ENCODE results near the gene LMO2.
"Not testable (repeated sequence)": the region's sequence is repeated elsewhere in the genome, so short reads cannot be mapped to it uniquely, and the experiment has no call there.

Gene LMO2

GRCh38 chr11:33861386-33861785 is 30.5 kb downstream of the LMO2 start:
- no peak for DNase-seq (ENCODE audit: low read depth)

- no peak for DNase-seq (ENCODE audit: low read depth)
Observed at GRCh38 chr11:33860926-33861325, 30.9 kb downstream of the LMO2 start.

GRCh38 chr11:33859306-33859705 is 32.6 kb downstream of the LMO2 start:
- DNase-seq (ENCODE audit: low read depth): no peak

- peak; percentile 25 for DNase-seq (ENCODE audit: low read depth)
Observed at GRCh38 chr11:33857933-33858371, 33.9 kb downstream of the LMO2 start.

GRCh38 chr11:33855500-33855899 is 36.4 kb downstream of the LMO2 start:
- no peak for DNase-seq (ENCODE audit: low read depth)

- no peak for DNase-seq (ENCODE audit: low read depth)
Observed at GRCh38 chr11:33848717-33849390, 43.0 kb downstream of the LMO2 start.

- DNase-seq (ENCODE audit: low read depth): no peak
Observed at GRCh38 chr11:33847251-33847650, 44.6 kb downstream of the LMO2 start.

GRCh38 chr11:33844236-33844635 is 47.6 kb downstream of the LMO2 start:
- DNase-seq (ENCODE audit: low read depth): no peak

GRCh38 chr11:33843018-33843417 is 48.9 kb downstream of the LMO2 start:
- DNase-seq (ENCODE audit: low read depth): no peak

GRCh38 chr11:33842236-33842915 is 49.5 kb downstream of the LMO2 start:
- no peak for DNase-seq (ENCODE audit: low read depth)

GRCh38 chr11:33838234-33838633 is 53.6 kb downstream of the LMO2 start:
- not testable (repeated sequence) for DNase-seq (ENCODE audit: low read depth)

GRCh38 chr11:33837334-33837733 is 54.5 kb downstream of the LMO2 start:
- not testable (repeated sequence) for DNase-seq (ENCODE audit: low read depth)

GRCh38 chr11:33835143-33835878 is 56.6 kb downstream of the LMO2 start:
- no peak for DNase-seq (ENCODE audit: low read depth)

- DNase-seq (ENCODE audit: low read depth): no peak
Observed at GRCh38 chr11:33832676-33833075, 59.2 kb downstream of the LMO2 start.

- no peak for DNase-seq (ENCODE audit: low read depth)
Observed at GRCh38 chr11:33830903-33831648, 60.8 kb downstream of the LMO2 start.

GRCh38 chr11:33829430-33830141 is 62.3 kb downstream of the LMO2 start:
- DNase-seq (ENCODE audit: low read depth): no peak

- DNase-seq (ENCODE audit: low read depth): no peak
Observed at GRCh38 chr11:33828604-33829429, 63.1 kb downstream of the LMO2 start.

- no peak for DNase-seq (ENCODE audit: low read depth)
Observed at GRCh38 chr11:33827206-33827605, 64.7 kb downstream of the LMO2 start.

GRCh38 chr11:33825854-33826560 is 65.9 kb downstream of the LMO2 start:
- no peak for DNase-seq (ENCODE audit: low read depth)

- DNase-seq (ENCODE audit: low read depth): not testable (repeated sequence)
Observed at GRCh38 chr11:33822981-33823380, 68.9 kb downstream of the LMO2 start.

All from activated T-helper 1 cell treated with Interleukin-2 at 50 U/mL for 16 hours (primary cell).